Left lobe of liver (tissue), 2 donors: ENCODE measurements around the gene PLK3. TPM values are rescaled to one million over a fixed set of nuclear protein-coding genes. Genes with fewer than 3 reads are reported as not detected.
"Not testable (repeated sequence)": the region's sequence is repeated elsewhere in the genome, so short reads cannot be mapped to it uniquely, and the experiment has no call there.

ENCODE experiments used
- ATAC-seq: fragments of 200-7000 bp; cut with Tn5 transposase; one replicate; pipeline ENCODE4 v1.9.1; 2020; ENCODE audit warnings: mild to moderate bottlenecking, moderate library complexity
- DNase-seq: peaks from one replicate; pipeline ENCODE4 v3.0.0-alpha.2; 2020; ENCODE audit warnings: low spot score
- total RNA-seq: library from RNA; stranded (reverse); gene quantifications from one replicate; pipeline ENCODE4 v1.2.1, GENCODE V29; 2021
- donor health status: DM: no; HTN: no; CAD: no; lungs with moderate emphysema.
- donor health status: DM: no; HTN: yes; CAD: no.

The PLK3 gene
- total RNA-seq, 1 donor from 2014 or later = 2.3 TPM

DNA sequence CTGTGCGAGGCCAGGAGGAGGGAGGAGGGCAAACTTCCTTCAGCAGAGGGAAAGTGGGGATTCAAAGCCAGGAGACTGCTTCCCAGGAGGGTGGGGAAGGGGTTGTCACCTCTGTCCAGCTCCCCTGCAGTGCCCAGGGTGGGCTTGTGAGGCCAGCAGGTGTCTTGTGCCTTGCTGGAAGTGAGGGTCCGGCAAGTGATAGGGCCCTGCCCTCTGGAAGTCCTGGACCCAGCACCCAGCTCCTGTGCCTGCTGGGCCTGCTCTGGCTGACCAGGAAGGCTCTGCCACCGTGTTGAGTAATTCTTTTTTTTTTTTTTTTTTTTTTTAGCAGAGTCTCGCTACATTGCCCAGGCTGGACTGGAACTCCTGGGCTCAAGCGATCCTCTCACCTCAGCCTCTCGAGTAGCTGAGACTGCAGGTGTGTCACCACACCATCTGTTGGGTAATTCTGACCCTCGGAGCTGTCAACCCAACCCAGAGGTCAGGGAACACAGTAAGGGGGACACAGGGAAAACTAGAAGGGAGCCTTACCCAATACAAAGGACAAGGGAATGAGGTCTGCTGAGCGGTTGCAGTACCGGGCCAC, 13.2 kb upstream of the PLK3 start:
- no peak for DNase-seq
- no peak for ATAC-seq

DNA sequence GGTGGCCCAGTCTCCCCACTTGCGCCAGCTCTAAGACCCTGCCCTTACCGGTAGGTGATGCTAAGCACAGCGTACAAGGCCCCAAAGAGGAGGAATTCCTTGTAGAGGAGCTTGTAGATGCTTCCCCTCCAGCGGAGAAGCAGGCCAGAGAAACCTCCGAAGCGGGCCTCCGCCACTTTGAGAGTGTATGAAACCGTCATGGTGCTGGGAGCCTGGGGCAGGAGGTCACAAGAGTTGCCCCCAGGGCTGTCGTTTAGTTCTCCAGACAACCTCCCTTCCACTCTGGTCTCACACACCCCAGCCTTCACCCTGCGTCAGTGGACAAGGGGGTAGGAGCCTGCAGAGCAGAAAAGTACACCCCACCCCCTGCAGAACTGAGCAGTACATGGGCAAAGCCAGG, 12.7 kb upstream of the PLK3 start:
- no peak for DNase-seq
- ATAC-seq = no peak

DNA sequence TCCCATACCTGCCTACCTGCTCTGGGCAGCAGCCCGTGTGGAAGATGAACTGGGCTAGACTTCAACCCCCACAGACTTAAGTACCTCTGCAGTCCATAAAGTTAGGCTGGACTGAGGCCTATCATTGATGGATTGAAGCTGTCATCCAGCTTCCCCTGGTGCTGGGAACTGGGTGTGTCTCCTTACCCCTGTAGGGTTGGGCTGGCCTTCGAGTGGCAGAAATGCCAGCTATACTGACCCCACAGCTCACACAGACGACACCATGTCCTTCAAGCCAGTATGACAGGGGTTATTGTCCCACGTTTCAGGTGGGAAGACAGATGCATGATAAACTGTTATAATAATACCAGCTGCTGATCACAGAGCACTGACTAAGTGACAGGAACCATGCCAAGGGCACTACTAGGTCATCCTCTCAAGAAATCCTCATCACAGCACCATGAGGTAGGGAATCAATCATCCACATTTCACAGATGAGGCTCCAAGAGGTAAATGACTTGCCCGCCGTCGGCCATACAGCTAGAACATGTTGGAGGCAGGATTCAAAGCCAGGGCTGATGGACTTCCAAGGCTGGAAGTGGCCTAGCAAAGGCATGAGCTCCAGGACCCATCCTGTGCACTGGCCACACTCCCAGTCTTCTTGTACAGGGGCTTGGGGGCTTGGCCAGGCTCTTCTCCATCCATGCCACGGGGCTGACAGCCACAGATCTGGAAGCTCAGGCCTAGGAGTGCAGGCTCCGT, 11.9 kb upstream of the PLK3 start, which contains the start of gene BEST4:
Gene BEST4, minus strand, starts transcription at position 51 of the 741 bp plus-strand sequence. CDS start 465 bp downstream, outside the sequence.
- ATAC-seq = no peak
- DNase-seq = no peak

GRCh38 chr1:44790968-44791801, 9.0 kb upstream of the PLK3 start:
- DNase-seq = no peak
- no peak for ATAC-seq

DNA sequence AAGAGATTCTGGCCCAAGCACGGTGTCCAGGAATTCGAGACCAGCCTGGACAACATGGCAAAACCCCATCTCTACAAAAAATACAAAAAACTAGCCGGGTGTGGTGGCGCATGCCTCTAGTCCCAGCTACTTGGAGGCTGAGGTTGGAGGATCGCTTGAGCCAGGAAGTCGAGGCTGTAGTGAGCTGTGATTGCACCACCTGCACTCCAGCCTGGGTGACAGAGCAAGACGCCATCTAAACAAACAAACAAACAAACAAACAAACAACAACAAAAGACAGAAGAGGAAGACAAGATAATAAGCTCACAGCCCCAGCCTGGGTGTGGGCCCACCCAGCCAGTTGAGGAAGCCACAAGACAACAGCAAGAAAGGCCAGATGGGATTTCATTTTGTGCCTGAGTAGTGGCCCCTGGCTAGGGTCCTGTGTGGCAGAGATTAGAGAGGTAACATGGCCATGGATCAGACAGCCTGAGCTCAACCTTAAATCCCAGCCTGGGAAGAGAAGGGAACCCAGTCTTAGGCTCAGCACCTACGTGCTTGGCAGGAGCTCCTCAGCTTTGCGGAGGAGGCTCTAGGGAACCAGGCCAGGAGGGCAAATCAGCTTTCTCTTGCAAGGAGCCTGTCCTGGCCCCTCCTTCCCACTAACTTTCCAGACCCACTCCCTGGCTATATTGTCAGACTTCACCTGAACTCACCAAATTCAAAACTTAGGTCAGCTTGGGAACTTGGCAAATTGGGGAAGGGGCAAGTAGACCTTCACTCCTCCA, 7.3 kb upstream of the PLK3 start:
- ATAC-seq = no peak
- peak; percentile 34 for DNase-seq

GRCh38 chr1:44797886-44798285, 2.3 kb upstream of the PLK3 start:
- not testable (repeated sequence) for ATAC-seq, DNase-seq

- DNase-seq = no peak
- no peak for ATAC-seq
Observed at GRCh38 chr1:44798481-44799365, 1.5 kb upstream of the PLK3 start.

GRCh38 chr1:44801491-44802305, 1.5 kb downstream of the PLK3 start:
- ATAC-seq (no peak), DNase-seq (no peak)

DNA sequence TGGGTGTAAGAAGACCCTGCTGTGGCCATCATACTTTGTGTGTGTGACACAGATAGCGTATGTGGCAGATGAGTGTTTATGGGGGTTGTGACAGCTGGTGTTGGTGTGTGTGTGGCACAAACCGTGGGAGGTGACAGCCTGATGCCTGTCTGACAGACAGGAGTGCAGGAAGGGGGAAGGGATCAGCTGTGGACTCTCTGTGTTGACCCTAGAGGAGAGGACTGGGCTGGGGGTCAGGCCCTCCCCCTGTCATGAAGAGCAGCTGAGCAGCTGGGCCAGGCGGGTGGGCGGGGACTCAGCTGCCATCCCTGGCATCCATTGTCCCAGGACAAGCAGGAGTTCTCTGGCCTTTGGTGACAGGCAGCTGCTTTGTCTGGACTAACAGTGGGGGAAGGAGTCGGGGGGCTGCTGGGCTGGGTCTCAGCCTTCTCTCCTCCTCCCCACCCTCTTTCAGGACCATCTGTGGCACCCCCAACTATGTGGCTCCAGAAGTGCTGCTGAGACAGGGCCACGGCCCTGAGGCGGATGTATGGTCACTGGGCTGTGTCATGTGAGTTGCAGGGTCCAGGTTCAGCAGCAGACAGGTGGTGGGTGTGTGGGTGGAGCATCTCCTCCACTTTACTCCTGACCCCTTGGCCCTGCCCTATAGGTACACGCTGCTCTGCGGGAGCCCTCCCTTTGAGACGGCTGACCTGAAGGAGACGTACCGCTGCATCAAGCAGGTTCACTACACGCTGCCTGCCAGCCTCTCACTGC, 2.3 kb downstream of the PLK3 start:
- ATAC-seq = no peak
- DNase-seq = no peak

- DNase-seq = no peak
- ATAC-seq = no peak
Observed at GRCh38 chr1:44803062-44803311, 2.8 kb downstream of the PLK3 start.

- ATAC-seq = no peak
- no peak for DNase-seq
Observed at GRCh38 chr1:44803312-44804095, 3.3 kb downstream of the PLK3 start.

- ATAC-seq = no peak
- DNase-seq = no peak
Observed at GRCh38 chr1:44805311-44806024, 5.3 kb downstream of the PLK3 start.

DNA sequence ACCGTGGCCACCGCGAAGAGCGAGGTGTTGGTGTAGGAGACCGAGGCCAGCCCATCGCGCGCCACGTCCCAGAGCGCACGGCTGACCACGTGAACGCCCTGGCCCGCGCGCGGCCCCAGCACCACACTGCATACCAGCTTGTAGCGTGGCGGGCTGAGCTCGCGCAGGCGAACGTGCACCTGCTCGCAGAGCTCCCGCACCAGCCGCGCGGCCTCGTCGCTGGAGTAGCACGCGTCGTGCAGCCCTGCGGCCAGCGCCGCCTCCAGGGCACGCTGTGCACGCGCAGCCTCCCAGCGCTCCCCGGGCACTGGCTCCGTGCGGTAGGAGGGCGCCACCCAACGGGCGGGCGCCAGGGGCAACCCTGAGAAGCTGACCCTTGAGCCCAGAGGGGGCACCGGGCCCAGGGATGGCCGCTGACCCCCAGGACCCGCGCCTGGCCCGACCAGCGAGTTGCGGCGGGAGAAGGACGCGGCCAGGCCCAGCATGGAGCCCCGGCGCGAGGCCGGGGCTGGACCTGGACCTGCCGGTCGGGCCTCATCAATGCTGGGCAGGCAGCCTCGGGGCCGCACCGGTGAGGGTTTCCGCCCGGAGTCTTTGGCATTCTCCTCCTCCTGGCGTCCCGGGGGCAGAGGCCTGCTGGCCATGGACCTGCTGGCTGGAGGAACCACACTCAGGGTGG, 6.0 kb downstream of the PLK3 start:
- no peak for DNase-seq

GRCh38 chr1:44806704-44807363, 6.7 kb downstream of the PLK3 start, which contains the start of gene DYNLT4:
TSS of gene DYNLT4 (minus strand) at chr1:44807351. CDS start at chr1:44806668, 683 bp downstream.
- no peak for ATAC-seq
- no peak for DNase-seq

More for the DNA sequence above, 6.0 kb downstream of the PLK3 start:
- ATAC-seq = no peak

- ATAC-seq = peak; percentile 83
Observed at GRCh38 chr1:44807364-44808062, 7.3 kb downstream of the PLK3 start.

More at GRCh38 chr1:44807364-44808062, 7.3 kb downstream of the PLK3 start:
- peak; percentile 95 for DNase-seq
